Activated CD8-positive, alpha-beta memory T cell treated with anti-CD3 and anti-CD28 coated beads, Interleukin-2, amount 50 U/mL, for 1 hour (primary cell): ENCODE data around the gene EPYC.

Experiments used
- DNase-seq: peaks from one replicate; pipeline ENCODE4 v3.0.0-alpha.2; 2020; ENCODE audit errors: extremely low read depth

EPYC gene

GRCh38 chr12:90958347-90958746 lies 46.4 kb downstream of the EPYC start:
- DNase-seq = no peak

GRCh38 chr12:90954921-90955320 lies 49.9 kb downstream of the EPYC start, which contains the start of gene CCER1:
Gene CCER1 (minus strand): TSS chr12:90955176. CDS start chr12:90954742, 434 bp downstream.
- no peak for DNase-seq

- DNase-seq = no peak
These were observed 50.3 kb downstream of the EPYC start for GRCh38 chr12:90954428-90954827.

- no peak for DNase-seq
These were observed 50.8 kb downstream of the EPYC start for GRCh38 chr12:90953956-90954421.

- DNase-seq = no peak
These were observed 53.2 kb downstream of the EPYC start for GRCh38 chr12:90951432-90952105.

- DNase-seq = no peak
These were observed 56.9 kb downstream of the EPYC start for GRCh38 chr12:90947869-90948268.

- DNase-seq = no peak
These were observed 59.6 kb downstream of the EPYC start for GRCh38 chr12:90945070-90945649.

- DNase-seq = no peak
These were observed 61.5 kb downstream of the EPYC start for GRCh38 chr12:90943255-90943654.

GRCh38 chr12:90940872-90941499 lies 63.8 kb downstream of the EPYC start:
- DNase-seq = no peak

- DNase-seq = no peak
These were observed 65.4 kb downstream of the EPYC start for GRCh38 chr12:90939382-90939781.

- DNase-seq = no peak
These were observed 66.3 kb downstream of the EPYC start for GRCh38 chr12:90938451-90938850.

- no peak for DNase-seq
These were observed 67.1 kb downstream of the EPYC start for GRCh38 chr12:90937651-90938050.

- DNase-seq = no peak
These were observed 68.4 kb downstream of the EPYC start for GRCh38 chr12:90936230-90937005.

- no peak for DNase-seq
These were observed 79.2 kb downstream of the EPYC start for GRCh38 chr12:90925562-90925961.

- no peak for DNase-seq
These were observed 80.4 kb downstream of the EPYC start for GRCh38 chr12:90924406-90924805.

GRCh38 chr12:90922145-90922627 lies 82.6 kb downstream of the EPYC start:
- DNase-seq = no peak

- no peak for DNase-seq
These were observed 83.2 kb downstream of the EPYC start for GRCh38 chr12:90921536-90921935.

- DNase-seq = no peak
These were observed 84.5 kb downstream of the EPYC start for GRCh38 chr12:90920222-90920621.

- no peak for DNase-seq
These were observed 87.3 kb downstream of the EPYC start for GRCh38 chr12:90917431-90917830.

GRCh38 chr12:90916516-90916915 lies 88.3 kb downstream of the EPYC start:
- DNase-seq = no peak

GRCh38 chr12:90915353-90915752 lies 89.4 kb downstream of the EPYC start:
- no peak for DNase-seq
